ENCODE results near the gene KIF2A. TPM values are rescaled to one million over a fixed set of nuclear protein-coding genes. Genes with fewer than 3 reads are reported as not detected.

The KIF2A gene
- total and polyA plus RNA-seq, 2 of the 4 experiments (the other 2 are of a cell fraction): 23.6 to 37.3 TPM

DNA sequence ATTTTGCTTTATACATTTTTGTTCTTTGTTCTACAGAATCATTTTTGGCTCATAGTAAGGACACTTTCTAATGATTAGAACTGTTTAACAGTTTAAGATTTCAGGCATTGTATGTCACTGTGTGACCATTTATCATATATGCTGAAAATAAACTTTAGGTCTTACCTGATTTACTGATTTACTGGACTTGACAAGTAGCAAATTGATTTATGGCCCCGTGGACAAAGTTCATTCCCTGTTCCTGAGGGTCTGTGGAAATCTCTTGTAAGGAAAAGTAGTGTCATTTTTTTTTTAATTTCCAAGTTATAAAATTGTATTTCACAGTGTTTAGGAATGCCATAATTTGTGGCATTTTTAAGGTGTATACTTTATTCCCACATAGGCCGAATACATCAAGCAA, 40.7 kb downstream of the KIF2A start:
- H2AK9ac ChIP-seq (replicated peaks; ENCODE audit: low read depth, low read length, poor library complexity): no peak overlapping the region
- no peak overlapping the region for H3K18ac ChIP-seq (ENCODE audit: low read depth, low read length)
- no peak overlapping the region for H4K91ac ChIP-seq (ENCODE audit: insufficient read depth, low read depth, low read length)
- H2BK15ac ChIP-seq (ENCODE audit: low read depth, low read length): no peak overlapping the region
- no peak overlapping the region for H4K8ac ChIP-seq (ENCODE audit: low read depth in 2 of 2, low read length in 2 of 2)
- peaks cover 7% of the 10 kb centered on the region for H3K36me3 ChIP-seq (ENCODE audit: control insufficient read depth, insufficient read depth, low read length)
- H3K27ac ChIP-seq (ENCODE audit: insufficient read depth, low read length): no peak overlapping the region
- H3K56ac ChIP-seq (ENCODE audit: extremely low read depth, insufficient read depth, low read length): no peak overlapping the region
- POLR2A ChIA-PET (ENCODE audit: unreplicated experiment): no interaction called here
- ATAC-seq (ENCODE audit: low read depth) (no peak), DNase-seq (no peak)
- no peak overlapping the region for H2AK5ac ChIP-seq (ENCODE audit: low read depth, low read length)
- no peaks in the 10 kb centered on the region for H3K9me3 ChIP-seq (ENCODE audit: control insufficient read depth, insufficient read depth, low read length)
- no peaks in the 10 kb centered on the region; the same call in 1 of the 2 replicates for H3K9me1 ChIP-seq (ENCODE audit: insufficient read depth, low read length)
- H3K27me3 ChIP-seq (ENCODE audit: control insufficient read depth, insufficient read depth, low read length): no peaks in the 10 kb centered on the region
- H3K14ac ChIP-seq (replicated peaks; ENCODE audit: low read depth, low read length): no peak overlapping the region
- no peak for TF ChIP-seq POLR2A (IDR thresholded peaks at IDR 0.05; ENCODE audit: low read depth, low read length)
- TF ChIP-seq, protein P1, sequence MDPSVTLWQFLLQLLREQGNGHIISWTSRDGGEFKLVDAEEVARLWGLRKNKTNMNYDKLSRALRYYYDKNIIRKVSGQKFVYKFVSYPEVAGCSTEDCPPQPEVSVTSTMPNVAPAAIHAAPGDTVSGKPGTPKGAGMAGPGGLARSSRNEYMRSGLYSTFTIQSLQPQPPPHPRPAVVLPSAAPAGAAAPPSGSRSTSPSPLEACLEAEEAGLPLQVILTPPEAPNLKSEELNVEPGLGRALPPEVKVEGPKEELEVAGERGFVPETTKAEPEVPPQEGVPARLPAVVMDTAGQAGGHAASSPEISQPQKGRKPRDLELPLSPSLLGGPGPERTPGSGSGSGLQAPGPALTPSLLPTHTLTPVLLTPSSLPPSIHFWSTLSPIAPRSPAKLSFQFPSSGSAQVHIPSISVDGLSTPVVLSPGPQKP (IDR thresholded peaks at IDR 0.05; ENCODE audit: borderline replicate concordance, low read depth, low read length): no peak
- no peak for TF ChIP-seq RCOR1 (IDR thresholded peaks at IDR 0.05; ENCODE audit: insufficient replicate concordance, low read length)
- no peak for TF ChIP-seq FOS (IDR thresholded peaks at IDR 0.05; ENCODE audit: low read depth, low read length)
- no peak for TF ChIP-seq BHLHE40 (IDR thresholded peaks at IDR 0.05; ENCODE audit: low read depth, low read length)
- no peak for TF ChIP-seq USF2 (IDR thresholded peaks at IDR 0.05; ENCODE audit: low read depth, low read length)
- no peak for TF ChIP-seq MAZ (IDR thresholded peaks at IDR 0.05; ENCODE audit: borderline replicate concordance, low read depth, low read length)
- TF ChIP-seq MXI1 (IDR thresholded peaks at IDR 0.05; ENCODE audit: borderline replicate concordance, low read depth, low read length): no peak
- TF ChIP-seq SMC3 (IDR thresholded peaks at IDR 0.05; ENCODE audit: low read depth, low read length): no peak
- no peak overlapping the region for H3K4me2 ChIP-seq (ENCODE audit: low read depth, low read length)
- H3K23ac ChIP-seq (ENCODE audit: low read depth, low read length): no peak overlapping the region
- dilution Hi-C loops (cut with HindIII; ENCODE audit: low sequenced_read_pairs, unreplicated experiment) (no loop called here), intact Hi-C loops (cut with micrococcal nuclease) (no loop called here), in situ Hi-C loops (cut with MboI; ENCODE audit: low sequenced_read_pairs) (no loop called here)
- H4K20me1 ChIP-seq (ENCODE audit: insufficient read depth, low read length): peaks cover 5% of the 10 kb centered on the region; the same call in 1 of the 2 replicates
- CTCF ChIA-PET: no interaction called here
- H4K5ac ChIP-seq (ENCODE audit: low read depth, low read length): no peak overlapping the region
- no peaks in the 10 kb centered on the region for H3K4me1 ChIP-seq (ENCODE audit: control insufficient read depth, insufficient read depth, low read length)
- no peak overlapping the region for H3K9ac ChIP-seq (ENCODE audit: low read depth, low read length)
- H2AFZ ChIP-seq (replicated peaks; ENCODE audit: low read length, poor library complexity): no peak overlapping the region
- peaks cover 23 to 26% of the 10 kb centered on the region in 2 experiments for H3K79me1 ChIP-seq (ENCODE audit: low read depth in 1 of 2, low read length in 2 of 2)
- WGBS, 2 experiments (ENCODE audit: extremely low coverage in 2 of 2, insufficient read length in 1 of 2): no CpG with 5 or more reads among the region's 2 CpGs
- no peak overlapping the region for H3K4me3 ChIP-seq (ENCODE audit: insufficient read depth, low read depth, low read length)
- BruUV-seq (replicated peaks): no TSS peak
- H2BK120ac ChIP-seq (ENCODE audit: low read depth, low read length): no peak overlapping the region
- H2BK20ac ChIP-seq (ENCODE audit: low read depth, low read length): no peak overlapping the region
- H3K4ac ChIP-seq (ENCODE audit: low read depth, low read length): no peak overlapping the region
- H2BK5ac ChIP-seq (ENCODE audit: low read depth, low read length, poor library complexity, severe bottlenecking): no peak overlapping the region

All from IMR-90 (cell line).